Measurements from ENCODE around the gene SBK1. TPM values are rescaled to one million over a fixed set of nuclear protein-coding genes. Genes with fewer than 3 reads are reported as not detected.
"Not testable (repeated sequence)": the region's sequence is repeated elsewhere in the genome, so short reads cannot be mapped to it uniquely, and the experiment has no call there.

The SBK1 gene
- total RNA-seq, 1 experiment from 2014 or later, result 0.07 TPM

DNA sequence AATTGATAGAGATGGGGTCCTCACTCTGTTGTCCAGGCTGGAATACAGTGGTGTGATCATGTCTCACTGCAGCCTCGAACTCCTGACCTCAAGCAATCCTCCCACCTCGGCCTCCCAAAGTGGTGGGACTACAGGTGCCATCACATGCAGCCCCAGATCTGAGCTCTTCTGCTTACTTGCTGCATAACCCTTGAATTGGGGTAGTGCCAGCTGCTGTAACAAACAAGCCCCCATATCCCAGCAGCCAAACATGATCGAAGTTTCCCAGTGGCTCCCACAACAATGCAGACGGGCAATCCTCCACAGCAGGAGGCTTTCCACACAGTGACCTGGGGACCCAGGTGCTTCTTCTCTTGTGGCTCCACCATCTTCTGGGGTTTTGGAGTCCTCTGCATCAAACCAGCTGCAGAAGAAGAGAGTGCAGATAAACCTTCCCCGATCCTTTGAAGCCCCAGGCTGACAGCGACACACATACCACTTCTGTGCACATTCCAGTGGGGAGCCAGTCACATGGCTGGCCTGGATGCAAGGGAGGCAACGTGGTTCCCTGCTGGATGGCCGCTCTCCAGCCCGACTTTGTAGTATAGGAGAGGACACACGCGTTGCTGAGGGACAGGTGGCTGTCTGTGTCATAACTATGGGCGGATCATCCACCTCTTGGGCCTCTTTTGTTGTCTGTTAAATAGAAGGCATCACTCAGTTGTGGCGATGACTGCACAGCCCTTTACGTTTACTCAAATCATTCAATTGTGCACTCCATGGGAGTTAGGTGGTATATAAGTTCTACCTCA, 16.7 kb downstream of the SBK1 start:
- DNase-seq (ENCODE audit: low read depth), result no peak

DNA sequence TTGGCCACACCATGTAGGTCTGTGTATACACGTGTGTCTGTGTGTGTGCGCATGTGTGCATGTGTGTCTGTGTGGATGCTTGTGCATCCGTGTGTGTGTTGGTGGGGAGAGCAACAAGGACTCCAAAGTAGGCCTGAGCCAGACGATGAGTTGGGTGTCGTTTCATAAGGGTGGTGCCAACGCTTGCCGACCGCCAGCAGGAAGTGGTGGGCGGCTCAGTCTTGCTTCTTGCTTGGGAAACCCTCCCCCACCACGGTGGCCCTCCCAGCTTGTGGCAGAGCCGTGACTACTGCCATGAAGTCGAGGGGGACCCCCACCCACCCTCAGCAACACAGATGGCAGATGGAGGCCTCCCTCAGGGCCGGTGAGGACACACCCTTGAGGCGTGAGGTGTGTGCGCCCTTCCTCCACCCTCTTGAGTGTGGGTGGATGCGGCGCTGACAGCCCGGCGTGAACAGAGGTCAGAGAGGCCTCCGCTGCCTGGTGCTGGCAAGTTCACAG, 17.5 kb downstream of the SBK1 start:
- DNase-seq (ENCODE audit: low read depth), result no peak

DNA sequence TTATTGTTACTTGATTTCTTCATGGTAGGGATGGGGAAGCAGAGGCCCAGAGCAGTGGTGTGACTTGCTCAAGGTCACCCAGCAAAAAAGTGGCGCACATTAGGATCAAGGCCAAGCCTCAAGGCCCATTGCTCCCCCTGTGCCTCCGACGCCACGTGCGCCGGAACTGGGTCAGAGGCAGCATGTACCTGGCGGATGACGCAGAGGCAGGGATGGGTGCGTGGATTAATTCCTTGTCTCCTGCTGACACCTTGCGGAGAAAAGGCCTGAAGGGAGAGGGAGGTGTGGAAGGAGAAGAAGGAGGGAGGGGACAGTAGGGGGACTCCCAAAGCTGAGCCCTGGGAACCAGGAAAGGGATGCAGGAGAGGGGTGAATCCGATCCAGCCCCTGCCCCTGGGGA, 18.5 kb downstream of the SBK1 start:
- DNase-seq (ENCODE audit: low read depth), result no peak

DNA sequence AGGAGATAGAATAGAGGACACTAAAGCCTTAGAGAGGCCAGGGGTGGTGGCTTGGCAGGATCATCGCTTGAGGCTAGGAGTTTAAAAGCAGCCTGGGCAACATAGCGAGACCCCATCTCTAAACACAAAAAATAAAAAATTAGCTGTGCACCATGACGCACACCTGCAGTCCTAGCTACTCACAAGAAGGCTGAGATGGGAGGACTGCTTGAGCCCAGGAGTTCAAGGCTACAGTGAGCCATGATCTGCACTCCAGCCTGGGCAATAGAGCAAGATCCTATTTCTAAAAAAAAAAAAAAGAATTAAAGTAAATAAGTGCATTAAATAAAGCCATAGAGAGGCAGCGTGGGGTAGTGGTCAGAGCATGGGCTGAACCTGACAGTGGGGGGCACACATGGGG, 19.1 kb downstream of the SBK1 start:
- DNase-seq (ENCODE audit: low read depth), result no peak

DNA sequence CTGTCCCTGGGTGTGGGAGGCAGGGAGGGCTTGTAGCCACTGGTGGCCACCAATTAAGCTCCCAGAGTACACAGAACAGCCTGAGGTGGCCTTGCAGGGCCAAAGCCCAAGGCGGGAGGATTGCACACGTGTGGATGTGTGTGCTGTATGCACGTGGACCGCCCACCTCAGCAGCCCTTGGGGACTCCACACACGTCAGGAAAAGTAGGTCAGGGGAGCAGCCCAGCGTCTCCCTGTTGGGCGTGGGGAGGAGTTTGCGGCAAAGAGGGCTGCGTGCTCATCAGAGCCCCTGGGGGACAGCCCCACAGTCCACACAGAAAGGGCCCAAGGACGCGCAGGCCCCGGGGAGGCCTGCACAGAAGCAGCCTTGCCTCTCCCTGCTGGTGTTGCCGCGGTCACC, 19.6 kb downstream of the SBK1 start:
- no peak for DNase-seq (ENCODE audit: low read depth)

DNA sequence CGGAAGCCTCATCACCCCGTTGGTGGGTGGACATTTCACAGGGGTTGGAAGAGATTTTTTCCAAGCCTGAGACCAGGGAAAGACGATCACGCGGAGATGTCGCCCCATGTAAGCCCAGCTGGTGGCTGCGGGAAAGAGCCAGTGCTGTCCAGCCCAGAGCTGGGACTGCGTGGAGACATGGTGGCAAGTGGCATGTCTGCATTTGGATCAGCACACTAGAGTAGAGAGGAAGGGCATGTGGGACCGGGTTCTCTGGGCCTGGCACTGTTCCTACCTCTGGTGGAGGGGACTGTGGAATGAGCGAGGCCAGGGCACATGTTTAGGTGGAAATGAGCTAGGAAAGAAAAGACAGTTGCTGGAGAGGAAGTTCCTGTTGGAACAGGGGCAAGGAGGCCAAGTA, 20.0 kb downstream of the SBK1 start:
- no peak for DNase-seq (ENCODE audit: low read depth)

DNA sequence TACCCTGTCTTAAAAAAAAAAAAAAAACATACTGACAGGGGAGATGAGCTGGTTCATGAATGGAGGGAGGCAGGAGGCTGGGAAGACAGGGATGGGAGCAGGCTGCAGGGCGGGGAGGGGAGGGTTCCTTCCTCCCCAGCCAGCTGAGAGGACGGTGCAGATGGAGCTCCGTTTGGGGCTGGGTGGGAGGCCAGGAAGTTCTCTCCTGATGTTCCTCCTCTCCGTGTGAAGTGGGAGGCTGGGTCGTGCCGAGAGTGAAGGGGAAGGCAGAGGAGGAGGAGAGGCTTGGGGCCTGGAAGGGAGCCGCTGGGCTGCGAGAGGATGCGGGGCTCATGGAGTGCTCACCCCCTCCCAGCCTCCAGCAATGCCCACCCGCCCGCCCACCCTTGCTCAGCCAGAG, 21.3 kb downstream of the SBK1 start:
- no peak for DNase-seq (ENCODE audit: low read depth)

DNA sequence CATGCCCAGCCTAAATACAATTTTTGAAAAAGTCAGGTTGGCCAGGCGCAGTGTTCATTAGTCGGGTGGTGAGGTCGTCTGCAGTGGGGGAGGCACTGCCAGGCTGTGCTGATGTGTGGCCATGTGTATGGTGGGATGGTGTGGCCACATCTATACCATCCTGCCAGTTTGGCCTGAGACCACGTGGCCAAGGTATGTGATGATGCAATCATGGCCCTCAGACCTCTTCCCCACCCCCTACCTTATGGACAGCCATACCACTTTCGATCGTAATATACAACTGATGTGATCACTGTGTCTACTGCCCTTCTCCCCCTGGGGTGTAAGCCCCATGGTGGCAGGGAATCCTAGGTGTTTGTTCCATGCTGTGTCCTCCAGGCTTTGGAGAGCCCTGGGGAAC, 23.7 kb downstream of the SBK1 start:
- no peak for DNase-seq (ENCODE audit: low read depth)

DNA sequence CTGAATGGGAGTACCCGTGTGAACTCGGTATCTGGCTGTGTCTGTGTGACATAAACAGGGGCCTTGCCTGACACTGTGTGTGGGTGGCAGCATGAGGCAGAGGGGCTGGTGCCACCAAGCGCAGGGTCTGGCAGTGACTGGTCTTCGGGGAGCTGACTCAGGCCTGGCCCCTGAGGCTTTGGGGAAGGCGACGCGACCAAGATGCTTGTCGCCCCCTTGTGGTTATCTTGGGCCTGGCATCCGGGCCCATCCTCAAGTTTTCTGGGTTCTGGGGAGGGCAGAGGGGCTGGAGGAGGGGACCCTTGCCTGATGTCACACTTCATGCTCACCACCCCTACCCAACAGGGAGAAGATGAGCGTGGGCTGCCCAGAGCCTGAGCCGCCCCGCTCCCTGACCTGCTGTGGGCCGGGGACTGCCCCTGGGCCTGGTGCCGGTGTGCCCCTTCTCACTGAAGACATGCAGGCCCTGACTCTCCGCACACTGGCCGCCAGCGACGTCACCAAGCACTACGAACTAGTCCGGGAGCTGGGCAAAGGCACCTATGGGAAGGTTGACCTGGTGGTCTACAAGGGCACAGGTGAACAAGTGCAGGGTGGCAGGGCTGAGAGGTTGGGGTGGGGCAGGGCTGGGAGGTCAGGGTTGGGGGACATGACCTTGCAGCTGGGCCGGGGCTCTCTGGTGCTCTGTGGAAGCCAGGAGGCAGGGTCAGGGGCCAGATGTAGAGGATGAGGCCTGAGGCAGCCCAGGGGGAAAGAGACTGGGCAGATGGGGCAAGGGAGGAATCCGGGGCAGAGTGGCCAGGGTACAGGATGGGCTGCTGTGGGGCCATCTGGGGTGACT, 24.9 kb downstream of the SBK1 start:
- DNase-seq (ENCODE audit: low read depth), result peak; percentile 46

DNA sequence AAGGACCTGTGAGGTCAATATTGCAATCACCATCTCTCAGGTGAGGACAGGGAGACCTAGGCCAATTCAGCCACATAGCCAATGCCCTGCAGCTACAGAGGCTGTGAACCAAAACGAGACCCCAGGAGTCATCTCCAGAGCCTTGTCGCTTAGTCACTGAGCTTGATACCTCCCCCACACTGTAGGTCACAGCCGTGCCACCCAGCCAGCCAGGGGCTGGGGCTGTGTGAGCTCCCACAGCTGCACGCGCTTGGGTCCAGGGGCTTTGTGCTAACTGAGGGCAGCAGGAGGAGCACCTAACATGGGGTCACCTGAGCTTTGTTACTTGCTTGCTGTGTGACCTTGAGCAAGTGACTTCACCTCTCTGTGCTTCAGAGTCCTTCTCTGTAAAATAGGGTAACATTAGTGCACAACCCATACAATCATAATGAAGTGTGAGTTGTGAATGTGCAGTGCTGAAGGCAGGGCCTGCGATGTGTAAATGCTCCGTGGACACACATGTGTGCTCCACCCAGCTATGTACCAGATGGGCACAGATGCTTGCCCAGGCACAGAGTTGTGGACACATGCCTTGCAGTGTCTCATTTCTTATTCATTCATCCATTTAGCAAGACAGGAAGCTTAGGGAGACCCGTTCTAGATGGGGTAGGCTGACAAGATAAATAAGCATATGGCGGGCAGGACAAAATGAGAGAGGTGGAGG, 25.9 kb downstream of the SBK1 start:
- no peak for DNase-seq (ENCODE audit: low read depth)

DNA sequence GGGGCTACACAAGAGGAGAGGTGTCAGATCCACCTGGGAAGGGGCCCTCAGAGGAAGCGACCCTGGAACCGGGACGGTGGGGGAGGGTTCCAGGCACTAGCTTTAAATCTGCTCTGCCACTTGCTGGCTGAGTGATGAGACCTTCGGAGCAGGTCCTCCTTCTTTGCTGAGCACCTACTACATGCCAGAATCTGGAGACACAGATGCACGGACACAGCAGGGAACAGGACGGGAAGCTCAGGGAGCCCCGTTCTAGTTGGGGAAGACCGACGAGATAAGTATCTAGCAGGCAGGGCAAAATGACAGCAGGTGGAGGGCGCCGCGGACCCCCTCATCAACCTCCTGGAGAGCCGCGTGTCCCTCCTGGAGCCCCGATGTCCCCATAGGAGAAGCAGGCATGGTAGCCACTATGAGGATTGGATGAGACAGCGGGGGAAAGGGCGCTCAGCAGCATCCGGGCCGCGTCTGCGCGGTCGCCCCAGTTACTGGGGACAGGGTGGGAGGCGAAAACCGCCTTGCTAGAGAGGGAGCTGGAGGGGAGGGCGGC, 27.2 kb downstream of the SBK1 start:
- no peak for DNase-seq (ENCODE audit: low read depth)

DNA sequence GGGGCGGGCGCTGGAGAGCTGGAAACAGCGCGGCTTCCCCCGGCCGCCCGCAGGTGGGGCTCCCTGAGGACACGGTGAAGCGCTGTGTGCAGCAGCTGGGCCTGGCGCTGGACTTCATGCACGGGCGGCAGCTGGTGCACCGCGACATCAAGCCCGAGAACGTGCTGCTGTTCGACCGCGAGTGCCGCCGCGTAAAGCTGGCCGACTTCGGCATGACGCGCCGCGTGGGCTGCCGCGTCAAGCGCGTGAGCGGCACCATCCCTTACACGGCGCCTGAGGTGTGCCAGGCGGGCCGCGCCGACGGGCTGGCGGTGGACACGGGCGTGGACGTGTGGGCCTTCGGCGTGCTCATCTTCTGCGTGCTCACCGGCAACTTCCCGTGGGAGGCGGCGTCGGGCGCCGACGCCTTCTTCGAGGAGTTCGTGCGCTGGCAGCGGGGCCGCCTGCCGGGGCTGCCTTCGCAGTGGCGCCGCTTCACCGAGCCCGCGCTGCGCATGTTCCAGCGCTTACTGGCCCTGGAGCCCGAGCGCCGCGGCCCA, 27.8 kb downstream of the SBK1 start:
- no peak for DNase-seq (ENCODE audit: low read depth)

DNA sequence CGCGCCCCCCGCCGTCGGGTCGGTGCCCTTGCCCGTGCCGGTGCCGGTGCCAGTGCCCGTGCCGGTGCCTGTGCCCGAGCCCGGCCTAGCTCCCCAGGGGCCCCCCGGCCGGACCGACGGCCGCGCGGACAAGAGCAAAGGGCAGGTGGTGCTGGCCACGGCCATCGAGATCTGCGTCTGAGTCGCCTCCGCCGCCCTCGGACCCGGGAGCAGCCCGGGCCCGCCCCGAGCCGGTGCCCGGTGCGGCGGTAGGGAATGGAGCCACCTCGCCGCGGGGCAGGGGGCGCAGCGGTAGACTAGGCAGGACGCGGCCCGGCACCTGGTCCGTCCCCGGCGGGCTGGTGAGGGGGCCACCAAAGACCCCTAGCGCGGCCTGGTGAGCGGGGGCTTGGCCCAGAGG, 28.4 kb downstream of the SBK1 start:
- DNase-seq (ENCODE audit: low read depth), result no peak

DNA sequence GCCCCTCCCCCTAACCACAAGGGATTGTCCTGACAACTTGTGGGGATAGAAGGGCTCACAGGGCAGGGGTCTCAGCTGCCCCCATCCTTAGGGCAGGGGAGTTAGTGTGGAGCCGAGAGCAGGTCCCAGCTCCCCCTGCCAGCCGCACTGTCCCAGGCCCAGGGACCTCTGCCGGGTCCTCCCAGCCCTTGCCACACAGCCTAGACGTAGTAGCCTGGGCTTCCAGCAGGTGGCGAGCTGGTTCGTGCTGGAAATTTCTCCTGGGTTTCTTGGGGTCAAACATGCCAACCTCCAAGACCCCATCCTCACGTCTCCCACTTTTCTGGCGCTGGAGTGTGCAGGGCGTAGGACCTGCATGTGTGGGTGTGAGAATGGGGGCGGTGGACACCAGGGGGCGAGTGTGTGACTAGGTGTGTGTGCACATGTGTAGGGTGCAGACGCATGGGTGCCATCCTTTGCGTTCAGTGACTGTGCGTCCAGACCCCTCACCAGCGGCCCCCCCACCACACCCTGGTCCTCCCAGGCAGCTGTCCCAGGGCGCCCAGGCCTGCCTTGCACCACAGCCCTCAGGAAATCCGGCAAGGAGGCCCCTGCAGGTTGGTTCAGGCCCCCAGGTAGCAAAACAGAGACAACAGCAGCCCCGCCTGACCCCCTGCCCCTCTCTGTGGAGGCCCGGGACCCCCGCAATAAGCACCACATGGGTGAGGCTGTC, 29.5 kb downstream of the SBK1 start:
- DNase-seq (ENCODE audit: low read depth), result no peak

DNA sequence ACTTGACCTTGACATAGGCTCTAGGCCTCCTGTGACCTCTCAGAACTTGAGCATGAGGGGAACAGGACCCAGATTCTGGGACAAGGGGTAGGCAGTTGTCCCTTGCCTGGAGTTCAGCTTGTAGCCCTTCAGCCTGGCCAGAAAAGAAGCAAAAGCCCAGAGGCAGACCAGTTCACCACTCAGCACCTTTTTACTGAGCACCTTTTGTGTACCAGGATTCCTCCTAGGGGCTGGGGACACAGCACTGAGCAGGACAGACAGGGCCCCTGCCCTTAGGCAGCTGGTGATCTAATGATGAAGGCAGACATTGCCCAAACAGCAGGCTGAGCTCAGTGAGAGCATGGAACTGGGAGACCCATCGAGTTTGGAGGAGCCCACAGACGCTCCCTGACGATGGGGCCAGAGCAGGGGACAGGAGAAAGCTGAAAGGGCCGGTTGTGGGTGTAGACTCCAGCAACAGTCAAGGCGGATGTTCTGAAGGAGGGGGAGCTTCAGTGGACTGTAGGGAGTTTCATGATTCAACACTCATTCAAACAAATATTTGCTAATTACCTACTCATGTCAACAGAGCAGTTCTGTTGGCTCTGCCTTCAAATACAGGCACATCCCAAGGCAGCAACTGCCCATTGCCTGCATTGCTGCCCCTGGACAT, 32.0 kb downstream of the SBK1 start:
- DNase-seq (ENCODE audit: low read depth), result no peak

DNA sequence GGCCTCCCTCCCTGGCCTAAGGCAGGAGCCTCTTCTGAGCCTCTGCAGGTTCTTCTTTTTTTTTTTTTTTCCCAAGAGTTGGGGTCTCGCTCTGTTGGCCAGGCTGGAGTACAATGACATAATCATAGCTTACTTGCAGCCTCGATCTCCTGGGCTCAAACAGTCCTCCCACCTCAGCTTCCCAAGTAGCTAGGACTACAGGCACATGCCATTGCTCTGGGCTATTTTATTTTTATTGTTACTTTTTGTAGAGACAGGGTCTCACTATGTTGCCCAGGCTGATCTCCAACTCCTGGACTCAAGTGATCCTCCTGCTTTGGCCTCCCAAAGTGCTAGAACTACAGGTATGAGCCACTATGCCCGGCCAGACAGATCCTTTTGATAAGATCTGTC, 32.6 kb downstream of the SBK1 start:
- DNase-seq (ENCODE audit: low read depth), result no peak

DNA sequence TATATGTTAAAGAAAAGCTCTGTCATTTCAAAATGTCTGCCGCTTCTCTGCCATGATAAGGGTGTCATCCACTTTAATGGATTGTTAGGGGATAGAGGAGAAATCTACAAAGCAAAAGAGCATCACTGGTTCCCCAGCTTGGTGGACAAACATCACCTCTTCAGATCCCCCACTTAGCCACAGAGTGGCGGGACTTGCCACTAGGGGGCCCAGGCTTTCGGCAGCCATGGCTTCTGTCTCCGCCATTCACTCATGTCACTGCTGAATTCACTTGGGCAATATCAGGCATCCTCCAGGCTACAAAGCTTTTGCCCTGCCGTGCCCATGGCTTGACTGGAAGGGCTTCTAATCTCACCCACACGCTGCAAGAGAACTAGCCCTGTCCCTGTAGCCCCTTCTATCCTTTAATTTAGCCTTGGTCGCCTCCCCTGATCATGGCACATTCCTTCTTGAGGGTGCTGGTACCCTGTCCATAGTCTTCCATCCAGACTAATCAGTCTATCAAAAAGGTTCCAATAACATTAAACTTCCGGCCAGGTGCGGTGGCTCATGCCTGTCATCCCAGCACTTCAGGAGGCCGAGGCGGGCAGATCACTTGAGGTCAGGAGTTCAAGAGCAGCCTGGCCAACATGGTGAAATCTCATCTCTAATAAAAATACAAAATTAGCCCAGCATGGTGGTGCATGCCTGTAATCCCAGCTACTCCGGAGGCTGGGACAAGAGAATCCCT, 34.7 kb downstream of the SBK1 start:
- DNase-seq (ENCODE audit: low read depth), result peak; percentile 50

DNA sequence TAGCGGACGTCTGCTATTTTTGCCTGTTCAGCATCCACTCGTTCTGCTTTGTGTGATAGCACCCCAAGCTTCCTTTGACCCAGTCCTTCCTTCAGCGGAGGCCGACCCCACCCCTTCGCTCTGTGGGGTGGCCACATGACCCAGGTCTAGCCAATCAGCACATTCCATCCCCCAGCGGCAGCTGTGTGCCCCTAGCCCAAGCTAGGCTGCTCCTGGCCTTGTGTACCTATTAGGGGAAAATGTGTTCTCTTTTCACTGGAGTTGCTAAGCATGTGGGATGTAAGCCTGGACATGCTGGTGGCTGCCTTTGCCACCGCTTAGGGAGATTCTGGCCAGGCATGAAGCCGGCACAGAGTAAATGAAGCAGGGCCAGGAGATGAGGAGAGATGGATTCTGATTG, 37.9 kb downstream of the SBK1 start:
- not testable (repeated sequence) for DNase-seq (ENCODE audit: low read depth)

DNA sequence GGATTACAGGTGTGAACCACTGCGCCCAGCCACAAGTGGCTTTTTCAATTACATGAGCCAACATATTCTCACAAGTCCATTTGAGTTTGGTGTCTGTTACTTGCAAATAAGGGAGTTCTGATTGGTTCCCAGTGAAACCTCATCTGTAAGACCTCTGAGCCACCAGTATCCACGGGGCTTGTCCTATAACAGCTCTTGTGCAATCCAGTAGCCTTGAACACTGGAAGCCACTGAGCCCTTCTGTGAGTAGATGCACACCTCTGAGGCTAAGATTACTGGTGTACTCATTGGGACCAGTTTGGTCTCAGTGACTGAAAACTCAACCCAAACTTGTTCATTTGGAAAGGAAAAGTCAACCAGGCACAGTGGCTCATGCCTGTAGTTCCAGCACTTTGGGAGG, 38.7 kb downstream of the SBK1 start:
- not testable (repeated sequence) for DNase-seq (ENCODE audit: low read depth)

DNA sequence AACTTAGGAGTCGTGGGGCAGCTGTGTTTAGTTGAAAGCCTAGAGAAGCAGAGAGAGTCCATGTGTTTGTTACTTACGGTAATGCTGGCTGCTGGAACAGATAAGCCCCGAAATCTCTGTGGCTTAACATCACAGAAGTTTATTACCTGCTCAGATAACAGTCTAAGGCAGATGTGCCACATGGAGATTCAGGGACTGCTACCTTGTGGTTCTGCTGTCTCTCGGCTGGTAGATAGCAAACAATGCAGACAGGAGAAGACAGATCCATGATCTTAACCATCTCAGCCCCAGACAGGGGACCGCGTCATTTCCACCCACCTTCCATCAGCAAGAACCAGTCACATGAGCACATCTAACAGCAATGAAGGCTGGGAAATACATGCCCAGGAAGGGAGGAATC, 40.3 kb downstream of the SBK1 start:
- DNase-seq (ENCODE audit: low read depth), result not testable (repeated sequence)

Measured in M059J (cell line).